ENCODE measurements around the gene LOC128125822.

Gene LOC128125822

GRCh38 chr6:63527658-63528514 is 44.4 kb upstream of the LOC128125822 start:
- Histone ChIP-seq H4K20me1 (ENCODE audit: insufficient read depth) (no peaks in the 10 kb centered on the region), H3K36me3 (ENCODE audit: insufficient read depth, low read length) (no peaks in the 10 kb centered on the region), H3K4me2 (ENCODE audit: low read length) (no peak overlapping the region), H3K79me2 (replicated peaks; ENCODE audit: insufficient read depth, low read length) (no peaks in the 10 kb centered on the region), H3K27me3 (ENCODE audit: insufficient read depth, low read depth, low read length) (no peaks in the 10 kb centered on the region), H3K9me3 (ENCODE audit: low read length) (no peaks in the 10 kb centered on the region), H3K9me2 (ENCODE audit: insufficient read depth, low read length) (no peaks in the 10 kb centered on the region), H3K9ac (ENCODE audit: low read length) (no peak overlapping the region), H2AFZ (ENCODE audit: low read depth, low read length) (no peak overlapping the region), H3K27ac (ENCODE audit: low read length) (no peak overlapping the region), H3F3A (ENCODE audit: insufficient read depth, low read length, poor library complexity, severe bottlenecking) (no peaks in the 10 kb centered on the region), H3K4me3 (ENCODE audit: low read length) (no peak overlapping the region)
- TF ChIP-seq TAF1 (IDR thresholded peaks at IDR 0.05; ENCODE audit: low read depth) (no peak), POLR2AphosphoS5 (IDR thresholded peaks at IDR 0.05) (no peak), REST (IDR thresholded peaks at IDR 0.05; ENCODE audit: borderline replicate concordance) (no peak), EZH2 (IDR thresholded peaks at IDR 0.05; ENCODE audit: borderline replicate concordance, insufficient read depth, low read length, poor library complexity, severe bottlenecking) (no peak), MXI1 (conservative IDR thresholded peaks at IDR 0.05; ENCODE audit: poor library complexity, severe bottlenecking) (no peak), RAD21 (conservative IDR thresholded peaks at IDR 0.05) (no peak), SMC3 (conservative IDR thresholded peaks at IDR 0.05; ENCODE audit: poor library complexity) (no peak), EP300 (conservative IDR thresholded peaks at IDR 0.05; ENCODE audit: poor library complexity, severe bottlenecking) (no peak)
- TF ChIP-seq, protein P1, sequence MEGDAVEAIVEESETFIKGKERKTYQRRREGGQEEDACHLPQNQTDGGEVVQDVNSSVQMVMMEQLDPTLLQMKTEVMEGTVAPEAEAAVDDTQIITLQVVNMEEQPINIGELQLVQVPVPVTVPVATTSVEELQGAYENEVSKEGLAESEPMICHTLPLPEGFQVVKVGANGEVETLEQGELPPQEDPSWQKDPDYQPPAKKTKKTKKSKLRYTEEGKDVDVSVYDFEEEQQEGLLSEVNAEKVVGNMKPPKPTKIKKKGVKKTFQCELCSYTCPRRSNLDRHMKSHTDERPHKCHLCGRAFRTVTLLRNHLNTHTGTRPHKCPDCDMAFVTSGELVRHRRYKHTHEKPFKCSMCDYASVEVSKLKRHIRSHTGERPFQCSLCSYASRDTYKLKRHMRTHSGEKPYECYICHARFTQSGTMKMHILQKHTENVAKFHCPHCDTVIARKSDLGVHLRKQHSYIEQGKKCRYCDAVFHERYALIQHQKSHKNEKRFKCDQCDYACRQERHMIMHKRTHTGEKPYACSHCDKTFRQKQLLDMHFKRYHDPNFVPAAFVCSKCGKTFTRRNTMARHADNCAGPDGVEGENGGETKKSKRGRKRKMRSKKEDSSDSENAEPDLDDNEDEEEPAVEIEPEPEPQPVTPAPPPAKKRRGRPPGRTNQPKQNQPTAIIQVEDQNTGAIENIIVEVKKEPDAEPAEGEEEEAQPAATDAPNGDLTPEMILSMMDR (IDR thresholded peaks at IDR 0.05; ENCODE audit: poor library complexity, severe bottlenecking): no peak

GRCh38 chr6:63529498-63529897 is 42.8 kb upstream of the LOC128125822 start:
- Histone ChIP-seq H3K36me3 (ENCODE audit: insufficient read depth, low read length) (no peaks in the 10 kb centered on the region), H3K9me3 (ENCODE audit: low read length) (no peaks in the 10 kb centered on the region), H3K9ac (ENCODE audit: low read length) (no peak overlapping the region), H3F3A (ENCODE audit: insufficient read depth, low read length, poor library complexity, severe bottlenecking) (no peaks in the 10 kb centered on the region), H3K9me2 (ENCODE audit: insufficient read depth, low read length) (no peaks in the 10 kb centered on the region), H4K20me1 (ENCODE audit: insufficient read depth) (no peaks in the 10 kb centered on the region), H3K27ac (ENCODE audit: low read length) (no peak overlapping the region), H3K79me2 (replicated peaks; ENCODE audit: insufficient read depth, low read length) (no peaks in the 10 kb centered on the region), H2AFZ (ENCODE audit: low read depth, low read length) (no peak overlapping the region), H3K4me2 (ENCODE audit: low read length) (no peak overlapping the region), H3K4me3 (ENCODE audit: low read length) (no peak overlapping the region), H3K27me3 (ENCODE audit: insufficient read depth, low read depth, low read length) (no peaks in the 10 kb centered on the region)
- TF ChIP-seq REST (IDR thresholded peaks at IDR 0.05; ENCODE audit: borderline replicate concordance) (no peak), MXI1 (conservative IDR thresholded peaks at IDR 0.05; ENCODE audit: poor library complexity, severe bottlenecking) (no peak), POLR2AphosphoS5 (IDR thresholded peaks at IDR 0.05) (no peak), SMC3 (conservative IDR thresholded peaks at IDR 0.05; ENCODE audit: poor library complexity) (no peak), EP300 (conservative IDR thresholded peaks at IDR 0.05; ENCODE audit: poor library complexity, severe bottlenecking) (no peak), TAF1 (IDR thresholded peaks at IDR 0.05; ENCODE audit: low read depth) (no peak), EZH2 (IDR thresholded peaks at IDR 0.05; ENCODE audit: borderline replicate concordance, insufficient read depth, low read length, poor library complexity, severe bottlenecking) (no peak), RAD21 (conservative IDR thresholded peaks at IDR 0.05) (no peak)
- TF ChIP-seq, protein P1 (IDR thresholded peaks at IDR 0.05; ENCODE audit: poor library complexity, severe bottlenecking): no peak

Data from neural cell (in vitro differentiated cells).